Body of pancreas (tissue), 4 donors: ENCODE results near the gene BICRA. TPM values are rescaled to one million over a fixed set of nuclear protein-coding genes. Genes with fewer than 3 reads are reported as not detected.

ENCODE experiments used
- ATAC-seq: fragments of 150-250 bp; one replicate; pipeline ENCODE4 v1.9.1; 2016
- DNase-seq, 4 donors: peaks; one replicate each; pipeline ENCODE4 v3.0.0-alpha.2; 2019
- H3K27ac ChIP-seq, 4 donors: fragments of 200-600 bp; sonication (generic); 1 replicate in 3 of 4; 2 replicates in 1 of 4; pipeline versions ENCODE4 v1.5.1 to v1.6.1; 2016 to 2019; ENCODE audit warnings: mild to moderate bottlenecking in 1 of 4, mixed read lengths in 1 of 4, moderate library complexity in 1 of 4
- H3K27me3 ChIP-seq, 2 donors: fragments of 200-600 bp; sonication (generic); one replicate each; pipeline ENCODE4 v1.6.0; 2016; ENCODE audit warnings: mild to moderate bottlenecking in 1 of 2
- H3K36me3 ChIP-seq, 2 donors: fragments of 200-600 bp; sonication (generic); replicated peaks in 1 of 2; 2 replicates each; pipeline ENCODE4 v1.5.1; 2016; ENCODE audit warnings: low read depth in 2 of 2; ENCODE audit not compliant: insufficient read depth in 1 of 2
- H3K4me1 ChIP-seq: fragments of 200-600 bp; sonication (generic); one replicate; pipeline ENCODE4 v1.6.0; 2016
- H3K4me3 ChIP-seq, 2 donors: fragments of 200-600 bp; sonication (generic); 1 replicate in 1 of 2; 2 replicates in 1 of 2; pipeline ENCODE4 v1.5.1; 2016 to 2019
- H3K9me3 ChIP-seq, 3 donors: fragments of 200-600 bp; sonication (generic); 1 replicate in 2 of 3; 2 replicates in 1 of 3; pipeline ENCODE4 v1.5.1; 2016
- CTCF ChIP-seq, 7 experiments: fragments of 450-650 bp in 4 of 7; fragments of 200-600 bp in 3 of 7; sonication (generic) in 3 of 7; IDR thresholded peaks; one replicate each; pipeline ENCODE4 v1.5.1; 2016 to 2019; ENCODE audit warnings: antibody characterized with exemption in 7 of 7
- POLR2A ChIP-seq, 3 donors: fragments of 450-650 bp; IDR thresholded peaks; one replicate each; pipeline ENCODE4 v1.6.1; 2016; ENCODE audit warnings: antibody characterized with exemption in 3 of 3, mild to moderate bottlenecking in 2 of 3
- WGBS, 2 donors: methylation state at CpG; one replicate each; pipeline ENCODE4 v1.1.5; 2017; 5-methylcytosine and 5-hydroxymethylcytosine counted together
- intact Hi-C: fragments of 100-400 bp; cut with DNase I; formaldehyde crosslinking; loops from one replicate; pipeline ENCODE4 v1.15.1; 2023
- small RNA-seq: library from RNA; depleted of rRNA; stranded (forward); fragments of <200 nt; gene quantifications from one replicate; pipeline ENCODE3, GENCODE V24; 2016
- total RNA-seq, 2 donors: library from RNA; depleted of rRNA; stranded (reverse); fragments of >200 nt; gene quantifications; one replicate each; pipeline ENCODE4 v1.1.0, GENCODE V29; 2016

BICRA gene
- total RNA-seq, 2 donors from 2014 or later, result 2.6 to 26.4 TPM

- Histone ChIP-seq H3K9me3 (no peaks in the 10 kb centered on the region), H3K4me1 (peaks cover 31% of the 10 kb centered on the region), H3K36me3 (peaks cover 23 to 31% of the 10 kb centered on the region in 2 donors), H3K4me3 (no peak overlapping the region), H3K27ac (no peak overlapping the region), H3K27me3 (no peaks in the 10 kb centered on the region)
- no peak for TF ChIP-seq CTCF (IDR thresholded peaks at IDR 0.05)
- TF ChIP-seq POLR2A (IDR thresholded peaks at IDR 0.05), result no peak
- ATAC-seq, result no peak
- WGBS, 2 donors, result 78 to 79% methylated on average over 3 of the region's 3 CpGs
- intact Hi-C loops, result no loop called here
- DNase-seq, result no peak
These were observed 140.4 kb downstream of the BICRA start for GRCh38 chr19:47749326-47749725.

- no peak for TF ChIP-seq POLR2A (IDR thresholded peaks at IDR 0.05)
- no peak for TF ChIP-seq CTCF (IDR thresholded peaks at IDR 0.05)
- Histone ChIP-seq H3K27me3 (no peaks in the 10 kb centered on the region), H3K4me3 (no peak overlapping the region), H3K27ac (no peak overlapping the region), H3K36me3 (peaks cover 23 to 40% of the 10 kb centered on the region in 2 donors), H3K9me3 (no peaks in the 10 kb centered on the region), H3K4me1 (peaks cover 23% of the 10 kb centered on the region)
- DNase-seq, result no peak
- intact Hi-C loops, result loop anchor here (5.0 kb wide), 1 partner anchor 37 kb away; no protein-coding TSS in a partner anchor
- no peak for ATAC-seq
- 76 to 90% methylated on average over 7 to 18 of the region's 18 CpGs for WGBS, 2 donors
These were observed 141.8 kb downstream of the BICRA start for GRCh38 chr19:47750752-47751151.

DNA sequence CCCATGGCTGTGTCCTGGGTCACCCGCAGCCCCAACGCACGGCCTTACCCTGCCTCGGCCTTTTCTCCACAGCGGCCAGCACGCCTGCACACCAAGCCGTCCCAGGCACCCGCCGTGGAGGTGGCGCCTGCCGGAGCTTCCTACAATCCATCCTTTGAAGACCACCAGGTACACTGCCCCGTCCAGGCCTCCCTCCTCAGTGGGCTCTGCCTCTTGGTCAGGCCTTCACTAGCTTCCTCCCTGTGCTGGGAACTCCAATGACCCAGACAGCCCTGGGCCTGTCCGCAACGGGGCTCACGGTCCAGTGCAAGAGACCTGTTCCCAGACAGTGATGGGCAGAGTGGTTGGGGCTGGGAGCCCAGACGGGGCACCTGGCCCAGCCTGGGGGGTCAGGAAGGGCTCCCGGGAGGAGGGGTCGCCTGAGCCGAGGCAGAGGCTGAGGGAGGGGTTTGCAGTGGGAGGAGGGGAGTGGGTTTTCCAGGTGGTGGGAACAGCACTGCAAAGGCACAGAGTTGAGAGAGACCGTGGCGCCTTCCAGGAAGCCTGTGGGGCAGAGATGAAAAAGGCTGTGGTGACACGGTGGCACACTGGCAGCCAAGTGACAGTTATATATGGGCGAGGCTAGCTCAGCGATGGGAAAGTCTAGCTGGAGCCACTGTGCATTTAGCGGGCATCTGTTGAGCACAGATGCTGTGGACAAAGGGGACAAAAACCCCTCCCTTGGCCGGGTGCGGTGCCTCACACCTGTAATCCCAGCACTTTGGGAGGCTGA lies 143.7 kb downstream of the BICRA start:
- WGBS, 2 donors, result 86 to 96% methylated on average over 19 to 23 of the region's 27 CpGs
- no peak for DNase-seq
- no peak for TF ChIP-seq POLR2A (IDR thresholded peaks at IDR 0.05)
- no peak for TF ChIP-seq CTCF (IDR thresholded peaks at IDR 0.05)
- no peaks in the 10 kb centered on the region for H3K9me3 ChIP-seq
- H3K27ac ChIP-seq, result no peak overlapping the region
- intact Hi-C loops, result loop anchor here (5.0 kb wide), 1 partner anchor 35 kb away; no protein-coding TSS in a partner anchor
- ATAC-seq, result no peak
- peaks cover 32 to 55% of the 10 kb centered on the region in 2 donors for H3K36me3 ChIP-seq
- H3K4me1 ChIP-seq, result peaks cover 20% of the 10 kb centered on the region
- H3K27me3 ChIP-seq, result no peaks in the 10 kb centered on the region
- H3K4me3 ChIP-seq, result no peak overlapping the region

Small RNAs within 50 kb of the gene (small RNA-seq; reads per million reads assigned to genes)
- gene RN7SL322P, result not detected

Other genes starting within 250 kb of the BICRA start
- 1 to 10 TPM; 1.3 to 2.3 TPM for gene MEIS3, start 189.6 kb upstream of the BICRA start, total RNA-seq
- 10 to 100 TPM in 1 of 2 donors, 1 to 10 TPM in 1; 8.0 to 31.6 TPM for gene SLC8A2, start 137.2 kb upstream of the BICRA start, total RNA-seq
- gene KPTN, start 124.9 kb upstream of the BICRA start, total RNA-seq, result 1 to 10 TPM; 3.1 to 4.6 TPM
- 10 to 100 TPM; 71.5 to 94.9 TPM for gene NAPA, start 94.1 kb upstream of the BICRA start, total RNA-seq
- under 1 TPM in 1 of 2 donors, not detected in 1; under 0.01 TPM for gene ZNF541, start 36.0 kb upstream of the BICRA start, total RNA-seq
- gene EHD2, start 104.3 kb downstream of the BICRA start, total RNA-seq, result 10 to 100 TPM; 41.2 to 66.3 TPM
- 100 to 1,000 TPM; 436 to 761 TPM for gene NOP53, start 136.4 kb downstream of the BICRA start, total RNA-seq
- 100 to 1,000 TPM; 189 to 296 TPM for gene SELENOW, start 169.6 kb downstream of the BICRA start, total RNA-seq
- not detected for gene TPRX1, start 195.4 kb downstream of the BICRA start, total RNA-seq
- not detected for gene CRX, start 212.8 kb downstream of the BICRA start, total RNA-seq